Measurements from ENCODE around the gene GNMT.

DNA sequence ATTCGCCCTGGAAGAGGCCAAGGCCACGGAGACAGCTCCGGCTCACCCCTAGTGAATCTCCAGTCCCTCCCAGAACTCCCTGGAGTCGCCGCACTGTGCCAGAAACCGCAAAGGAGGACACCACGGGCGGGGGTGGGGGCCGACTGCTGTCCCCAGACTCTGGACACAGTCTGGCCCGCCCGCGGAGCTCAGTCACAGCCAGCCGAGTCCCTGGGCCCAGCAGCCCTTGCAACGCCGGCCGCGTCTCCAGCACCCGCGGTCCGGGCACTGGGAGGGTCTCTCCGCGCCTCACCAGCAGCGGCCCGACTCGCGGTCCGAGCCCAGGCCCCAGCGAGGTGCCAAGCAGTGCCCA is 17.9 kb downstream of the GNMT start:
- TF ChIP-seq, protein P1, sequence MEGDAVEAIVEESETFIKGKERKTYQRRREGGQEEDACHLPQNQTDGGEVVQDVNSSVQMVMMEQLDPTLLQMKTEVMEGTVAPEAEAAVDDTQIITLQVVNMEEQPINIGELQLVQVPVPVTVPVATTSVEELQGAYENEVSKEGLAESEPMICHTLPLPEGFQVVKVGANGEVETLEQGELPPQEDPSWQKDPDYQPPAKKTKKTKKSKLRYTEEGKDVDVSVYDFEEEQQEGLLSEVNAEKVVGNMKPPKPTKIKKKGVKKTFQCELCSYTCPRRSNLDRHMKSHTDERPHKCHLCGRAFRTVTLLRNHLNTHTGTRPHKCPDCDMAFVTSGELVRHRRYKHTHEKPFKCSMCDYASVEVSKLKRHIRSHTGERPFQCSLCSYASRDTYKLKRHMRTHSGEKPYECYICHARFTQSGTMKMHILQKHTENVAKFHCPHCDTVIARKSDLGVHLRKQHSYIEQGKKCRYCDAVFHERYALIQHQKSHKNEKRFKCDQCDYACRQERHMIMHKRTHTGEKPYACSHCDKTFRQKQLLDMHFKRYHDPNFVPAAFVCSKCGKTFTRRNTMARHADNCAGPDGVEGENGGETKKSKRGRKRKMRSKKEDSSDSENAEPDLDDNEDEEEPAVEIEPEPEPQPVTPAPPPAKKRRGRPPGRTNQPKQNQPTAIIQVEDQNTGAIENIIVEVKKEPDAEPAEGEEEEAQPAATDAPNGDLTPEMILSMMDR (IDR thresholded peaks at IDR 0.05; ENCODE audit: low read length), result no peak
- no peak for TF ChIP-seq EZH2 (IDR thresholded peaks at IDR 0.05; ENCODE audit: borderline replicate concordance, low read length)
